HepG2 (cell line): ENCODE results near the gene CCM2. TPM values are rescaled to one million over a fixed set of nuclear protein-coding genes. Genes with fewer than 3 reads are reported as not detected.

ENCODE experiments used
- ESRRA ChIP-seq: sonication (generic); formaldehyde crosslinking; IDR thresholded peaks from 2 replicates; pipeline ENCODE4 v1.5.1; 2020; ENCODE audit warnings: mild to moderate bottlenecking, low read depth, missing genetic modification reagents
- FOXK1 ChIP-seq: sonication (generic); formaldehyde crosslinking; IDR thresholded peaks from 2 replicates; pipeline ENCODE4 v1.4.0; 2020; ENCODE audit warnings: low read depth, missing genetic modification reagents, borderline replicate concordance
- GABPB1 ChIP-seq: IDR thresholded peaks from 2 replicates; pipeline ENCODE4 v1.6.1; 2016; ENCODE audit warnings: mild to moderate bottlenecking, missing genetic modification reagents, moderate library complexity, missing compliant biosample characterization
- GATAD2A ChIP-seq: IDR thresholded peaks from 2 replicates; pipeline ENCODE4 v1.6.1; 2016
- GPBP1L1 ChIP-seq: sonication (generic); formaldehyde crosslinking; IDR thresholded peaks from 2 replicates; pipeline ENCODE4 v1.5.0; 2020; ENCODE audit warnings: mild to moderate bottlenecking, missing genetic modification reagents
- NPAS2 ChIP-seq: sonication (generic); formaldehyde crosslinking; IDR thresholded peaks from 2 replicates; pipeline ENCODE4 v1.8.0; 2022; ENCODE audit warnings: mild to moderate bottlenecking, missing genetic modification reagents, borderline replicate concordance
- SNAPC4 ChIP-seq: sonication (generic); formaldehyde crosslinking; IDR thresholded peaks from 2 replicates; pipeline ENCODE4 v1.4.0; 2020; ENCODE audit warnings: mild to moderate bottlenecking, missing genetic modification reagents
- TOPORS ChIP-seq: sonication (generic); formaldehyde crosslinking; IDR thresholded peaks from 2 replicates; pipeline ENCODE4 v1.8.0; 2023; ENCODE audit warnings: mild to moderate bottlenecking, missing genetic modification reagents
- polyA plus RNA-seq, 8 experiments: library from polyadenylated mRNA; depleted of rRNA in 3 of 8; stranded (reverse) in 7 of 8; unstranded in 1 of 8; fragments of >200 nt; fragmentation: Illumina TruSeq in 4 of 8; extraction: Trizol in 4 of 8; gene quantifications; 2 replicates each; pipeline versions ENCODE4 v1.2.1 to v1.2.3, GENCODE V29; 2011 to 2016; ENCODE audit warnings: low read depth in 4 of 8, missing spikeins in 1 of 8, mixed read lengths in 1 of 8; ENCODE audit not compliant: insufficient read depth in 1 of 8
- total RNA-seq, 5 experiments: library from RNA; depleted of rRNA; stranded (reverse); fragments of >200 nt; fragmentation: Illumina TruSeq; extraction: Trizol; gene quantifications; 2 replicates each; pipeline ENCODE4 v1.2.3, GENCODE V29; 2016; ENCODE audit warnings: low read depth in 1 of 5

CCM2 gene
- total and polyA plus RNA-seq, 2 of the 13 experiments (the other 11 are each of a cell fraction or from before 2014, with no cell fraction given) = 13.7 to 15.8 TPM

- no peak for TF ChIP-seq GPBP1L1 (CRISPR knock-in tag)
- no peak for TF ChIP-seq GATAD2A (CRISPR knock-in tag)
- TF ChIP-seq NPAS2 (CRISPR knock-in tag) = no peak
- no peak for TF ChIP-seq FOXK1 (CRISPR knock-in tag)
- no peak for TF ChIP-seq SNAPC4 (CRISPR knock-in tag)
- TF ChIP-seq GABPB1 (CRISPR knock-in tag) = no peak
- TF ChIP-seq ESRRA (CRISPR knock-in tag) = no peak
- no peak for TF ChIP-seq TOPORS (CRISPR knock-in tag)
Measured at GRCh38 chr7:44980393-44981034, 19.5 kb upstream of the CCM2 start (continued).
